Measurements from ENCODE around the gene OPCML. TPM values are rescaled to one million over a fixed set of nuclear protein-coding genes. Genes with fewer than 3 reads are reported as not detected.

Gene OPCML
- total RNA-seq, 1 experiment from 2014 or later = not detected

- H3K4me2 ChIP-seq = no peak overlapping the region
- H3K27me3 ChIP-seq (ENCODE audit: insufficient read depth, low read depth) = peaks cover 36% of the 10 kb centered on the region
- no peaks in the 10 kb centered on the region for H3K9me2 ChIP-seq (ENCODE audit: insufficient read depth)
- no peaks in the 10 kb centered on the region for H3K4me1 ChIP-seq (replicated peaks; ENCODE audit: insufficient read depth)
- H3K9me3 ChIP-seq (ENCODE audit: insufficient read depth, low read depth) = no peaks in the 10 kb centered on the region
- DNase-seq = no peak
- H2AFZ ChIP-seq = no peak overlapping the region
- TF ChIP-seq CTCF (conservative IDR thresholded peaks at IDR 0.05) (no peak), EZH2 (IDR thresholded peaks at IDR 0.05; ENCODE audit: low read depth) (no peak)
- intact Hi-C loops (cut with micrococcal nuclease; ENCODE audit: unreplicated experiment) = no loop called here
- H3K4me3 ChIP-seq = no peak overlapping the region
- no peaks in the 10 kb centered on the region for H4K20me1 ChIP-seq (ENCODE audit: insufficient read depth)
- H3K27ac ChIP-seq = no peak overlapping the region
- no TSS peak for BruUV-seq (replicated peaks)
- ChIA-PET CTCF (no interaction called here), POLR2A (ENCODE audit: unreplicated experiment) (no interaction called here)
- no peaks in the 10 kb centered on the region for H3F3A ChIP-seq (ENCODE audit: insufficient read depth, low read depth)
- H3K36me3 ChIP-seq (ENCODE audit: low read depth) = no peaks in the 10 kb centered on the region
- no peaks in the 10 kb centered on the region for H3K79me2 ChIP-seq (ENCODE audit: low read depth)
Observed at GRCh38 chr11:133291780-133292179, 240.5 kb downstream of the OPCML start.

GRCh38 chr11:133285359-133285758 lies 246.9 kb downstream of the OPCML start:
- H3K4me3 ChIP-seq = no peak overlapping the region
- POLR2A ChIA-PET (ENCODE audit: unreplicated experiment) = no interaction called here
- DNase-seq = no peak
- TF ChIP-seq CTCF (conservative IDR thresholded peaks at IDR 0.05) = no peak
- no peak for TF ChIP-seq EZH2 (IDR thresholded peaks at IDR 0.05; ENCODE audit: low read depth)
- no peak overlapping the region for H3K27ac ChIP-seq
- H3K9me2 ChIP-seq (ENCODE audit: insufficient read depth) = no peaks in the 10 kb centered on the region
- H3K36me3 ChIP-seq (ENCODE audit: low read depth) = no peaks in the 10 kb centered on the region
- H4K20me1 ChIP-seq (ENCODE audit: insufficient read depth) = no peaks in the 10 kb centered on the region
- no peaks in the 10 kb centered on the region for H3K4me1 ChIP-seq (replicated peaks; ENCODE audit: insufficient read depth)
- CTCF ChIA-PET = no interaction called here
- H2AFZ ChIP-seq = no peak overlapping the region
- no peaks in the 10 kb centered on the region for H3F3A ChIP-seq (ENCODE audit: insufficient read depth, low read depth)
- no peaks in the 10 kb centered on the region for H3K79me2 ChIP-seq (ENCODE audit: low read depth)
- intact Hi-C loops (cut with micrococcal nuclease; ENCODE audit: unreplicated experiment) = no loop called here
- peaks cover 39% of the 10 kb centered on the region for H3K27me3 ChIP-seq (ENCODE audit: insufficient read depth, low read depth)
- no peak overlapping the region for H3K4me2 ChIP-seq
- no TSS peak for BruUV-seq (replicated peaks)
- H3K9me3 ChIP-seq (ENCODE audit: insufficient read depth, low read depth) = no peaks in the 10 kb centered on the region

- no peaks in the 10 kb centered on the region for H3K9me2 ChIP-seq (ENCODE audit: insufficient read depth)
- ChIA-PET POLR2A (ENCODE audit: unreplicated experiment) (no interaction called here), CTCF (no interaction called here)
- H3K79me2 ChIP-seq (ENCODE audit: low read depth) = no peaks in the 10 kb centered on the region
- no TSS peak for BruUV-seq (replicated peaks)
- H3K9me3 ChIP-seq (ENCODE audit: insufficient read depth, low read depth) = no peaks in the 10 kb centered on the region
- H3K27me3 ChIP-seq (ENCODE audit: insufficient read depth, low read depth) = peaks cover 30% of the 10 kb centered on the region
- no peaks in the 10 kb centered on the region for H4K20me1 ChIP-seq (ENCODE audit: insufficient read depth)
- no peak for DNase-seq
- H2AFZ ChIP-seq = no peak overlapping the region
- H3F3A ChIP-seq (ENCODE audit: insufficient read depth, low read depth) = no peaks in the 10 kb centered on the region
- TF ChIP-seq EZH2 (IDR thresholded peaks at IDR 0.05; ENCODE audit: low read depth) = no peak
- TF ChIP-seq CTCF (conservative IDR thresholded peaks at IDR 0.05) = no peak
- no peak overlapping the region for H3K4me3 ChIP-seq
- no peaks in the 10 kb centered on the region for H3K36me3 ChIP-seq (ENCODE audit: low read depth)
- intact Hi-C loops (cut with micrococcal nuclease; ENCODE audit: unreplicated experiment) = no loop called here
- no peaks in the 10 kb centered on the region for H3K4me1 ChIP-seq (replicated peaks; ENCODE audit: insufficient read depth)
- no peak overlapping the region for H3K4me2 ChIP-seq
- H3K27ac ChIP-seq = no peak overlapping the region
Observed at GRCh38 chr11:133284156-133284555, 248.1 kb downstream of the OPCML start.

All from PC-9 (cell line).